H1 (cell line): ENCODE data around the gene GALNT2. TPM values are rescaled to one million over a fixed set of nuclear protein-coding genes. Genes with fewer than 3 reads are reported as not detected.

Experiments used
- CTCF ChIA-PET: fragments of 300-600 bp; sonication (Branson Sonifier 250); formaldehyde crosslinking; loops from one replicate; lab custom pipeline; 2021; ENCODE audit not compliant: partially characterized antibody; lab: Charles Lee
- POLR2A ChIA-PET: fragments of 300-600 bp; sonication (Branson Sonifier 250); formaldehyde crosslinking; loops from one replicate; lab custom pipeline; 2021; ENCODE audit warnings: inconsistent platforms; ENCODE audit not compliant: partially characterized antibody; lab: Charles Lee
- DNase-seq, 2 experiments: peaks; one replicate each; pipeline versions ENCODE4 v3.0.0 to v3.0.0-alpha.2; 2010 to 2022; ENCODE audit warnings: low spot score in 2 of 2, low read depth in 1 of 2, mixed read lengths in 1 of 2
- FAIRE-seq: peaks from 2 replicates; lab custom pipeline; 2011; peaks lifted over from hg19 to GRCh38; lab: Jason Lieb, UNC
- H2AFZ ChIP-seq: 2 replicates; pipeline ENCODE4 v1.8.1; 2012; ENCODE audit warnings: low read length, inconsistent platforms
- H2AK5ac ChIP-seq: 2 replicates; pipeline ENCODE4 v1.6.1; 2013; ENCODE audit warnings: low read depth, low read length
- H2BK120ac ChIP-seq: replicated peaks from 2 replicates; pipeline ENCODE3; 2013; ENCODE audit warnings: low read depth, low read length, inconsistent platforms
- H2BK12ac ChIP-seq: 2 replicates; pipeline ENCODE4 v1.6.1; 2013; ENCODE audit warnings: low read depth, low read length
- H2BK15ac ChIP-seq: 2 replicates; pipeline ENCODE4 v1.6.1; 2013; ENCODE audit warnings: low read length
- H2BK20ac ChIP-seq: 2 replicates; pipeline ENCODE4 v1.6.1; 2013; ENCODE audit warnings: low read length
- H2BK5ac ChIP-seq: 2 replicates; pipeline ENCODE4 v1.6.1; 2013; ENCODE audit warnings: low read depth, low read length
- H3K14ac ChIP-seq: 2 replicates; pipeline ENCODE4 v1.6.1; 2013; ENCODE audit warnings: inconsistent platforms; ENCODE audit not compliant: insufficient read length
- H3K18ac ChIP-seq: 2 replicates; pipeline ENCODE4 v1.6.1; 2013; ENCODE audit warnings: low read length; ENCODE audit errors: extremely low read depth
- H3K23ac ChIP-seq: 2 replicates; pipeline ENCODE4 v1.6.1; 2013; ENCODE audit warnings: inconsistent platforms; ENCODE audit not compliant: insufficient read length
- H3K23me2 ChIP-seq: 2 replicates; pipeline ENCODE4 v1.6.1; 2013; ENCODE audit warnings: low read depth, low read length
- H3K27ac ChIP-seq: 2 replicates; pipeline ENCODE4 v1.6.1; 2011; ENCODE audit warnings: low read depth, low read length, inconsistent platforms
- H3K27me3 ChIP-seq, 4 experiments: replicated peaks in 1 of 4; 1 replicate in 1 of 4; 2 replicates in 3 of 4; pipeline versions ENCODE4 v1.6.1 to v1.8.1; 2011 to 2013; ENCODE audit warnings: low read length in 3 of 4, mild to moderate bottlenecking in 3 of 4, inconsistent platforms in 2 of 4, mixed read lengths in 2 of 4, moderate library complexity in 1 of 4; ENCODE audit not compliant: control insufficient read depth in 3 of 4, insufficient read depth in 3 of 4; ENCODE audit errors: extremely low read depth in 1 of 4
- H3K36me3 ChIP-seq, 4 experiments: 2 replicates each; pipeline versions ENCODE4 v1.6.1 to v1.8.1; 2011 to 2013; ENCODE audit warnings: mild to moderate bottlenecking in 4 of 4, low read length in 3 of 4, moderate library complexity in 2 of 4, control low read depth in 1 of 4, inconsistent platforms in 1 of 4; ENCODE audit not compliant: insufficient read depth in 4 of 4, control insufficient read depth in 2 of 4
- H3K4ac ChIP-seq: replicated peaks from 2 replicates; pipeline ENCODE3; 2013; ENCODE audit warnings: low read length, low read depth, mixed read lengths, inconsistent platforms; ENCODE audit not compliant: insufficient read length
- H3K4me1 ChIP-seq, 4 experiments: replicated peaks in 1 of 4; 1 replicate in 1 of 4; 2 replicates in 3 of 4; pipeline versions ENCODE4 v1.6.1 to v1.8.1; 2011 to 2013; ENCODE audit warnings: low read length in 3 of 4, inconsistent platforms in 2 of 4, mixed read lengths in 1 of 4; ENCODE audit not compliant: insufficient read depth in 4 of 4, control insufficient read depth in 3 of 4
- H3K4me2 ChIP-seq, 2 experiments: 2 replicates each; pipeline versions ENCODE4 v1.6.1 to v1.8.1; 2011 to 2013; ENCODE audit warnings: low read depth in 2 of 2, low read length in 2 of 2, control low read depth in 1 of 2, inconsistent platforms in 1 of 2, mild to moderate bottlenecking in 1 of 2; ENCODE audit not compliant: insufficient read depth in 1 of 2
- H3K4me3 ChIP-seq, 4 experiments: fragments of 200-600, 300-600 bp in 1 of 4; sonication (generic), shearing (Covaris generic), sonication (Bioruptor Twin) in 1 of 4; 2 replicates each; pipeline versions ENCODE4 v1.5.1 to v1.8.1; 2011 to 2016; ENCODE audit warnings: low read length in 4 of 4, low read depth in 3 of 4, control low read depth in 2 of 4, inconsistent platforms in 2 of 4, mild to moderate bottlenecking in 2 of 4, mixed read lengths in 1 of 4, moderate library complexity in 1 of 4; ENCODE audit not compliant: insufficient read depth in 2 of 4; ENCODE audit errors: extremely low read depth in 1 of 4
- H3K56ac ChIP-seq: replicated peaks from 2 replicates; pipeline ENCODE3; 2013; ENCODE audit warnings: low read depth, mild to moderate bottlenecking, mixed read lengths, low read length, inconsistent platforms; ENCODE audit not compliant: insufficient read length
- H3K79me1 ChIP-seq: 2 replicates; pipeline ENCODE4 v1.6.1; 2013; ENCODE audit warnings: low read depth, low read length, control low read depth
- H3K79me2 ChIP-seq, 2 experiments: 2 replicates each; pipeline versions ENCODE4 v1.6.1 to v1.8.1; 2012 to 2013; ENCODE audit warnings: low read length in 2 of 2, mild to moderate bottlenecking in 2 of 2, inconsistent platforms in 1 of 2; ENCODE audit not compliant: insufficient read depth in 2 of 2, control insufficient read depth in 1 of 2
- H3K9ac ChIP-seq, 4 experiments: replicated peaks in 1 of 4; 1 replicate in 1 of 4; 2 replicates in 3 of 4; pipeline versions ENCODE4 v1.6.1 to v1.8.1; 2011 to 2013; ENCODE audit warnings: low read depth in 3 of 4, low read length in 3 of 4, control low read depth in 2 of 4, mild to moderate bottlenecking in 2 of 4, moderate library complexity in 2 of 4, inconsistent platforms in 1 of 4; ENCODE audit errors: extremely low read depth in 1 of 4
- H3K9me3 ChIP-seq, 2 experiments: 2 replicates each; pipeline versions ENCODE4 v1.6.1 to v1.8.1; 2012 to 2013; ENCODE audit warnings: mild to moderate bottlenecking in 2 of 2, moderate library complexity in 2 of 2, control low read depth in 1 of 2, inconsistent platforms in 1 of 2, low read depth in 1 of 2, low read length in 1 of 2, mixed read lengths in 1 of 2; ENCODE audit not compliant: insufficient read depth in 2 of 2
- H4K20me1 ChIP-seq, 2 experiments: replicated peaks in 1 of 2; 2 replicates each; pipeline versions ENCODE3 to v1.8.1; 2011 to 2013; ENCODE audit warnings: inconsistent platforms in 2 of 2, low read length in 2 of 2, mild to moderate bottlenecking in 1 of 2; ENCODE audit not compliant: insufficient read depth in 2 of 2, control insufficient read depth in 1 of 2
- H4K5ac ChIP-seq: 2 replicates; pipeline ENCODE4 v1.6.1; 2013; ENCODE audit warnings: low read length, low read depth, mixed read lengths, inconsistent platforms; ENCODE audit not compliant: insufficient read length
- H4K8ac ChIP-seq: 2 replicates; pipeline ENCODE4 v1.8.0; 2013; ENCODE audit warnings: mild to moderate bottlenecking, moderate library complexity, low read length, inconsistent platforms; ENCODE audit not compliant: insufficient read depth; ENCODE audit errors: extremely low read depth
- H4K91ac ChIP-seq: replicated peaks from 2 replicates; pipeline ENCODE3; 2013; ENCODE audit warnings: low read length, mixed read lengths, inconsistent platforms; ENCODE audit not compliant: insufficient read length
- ATF3 ChIP-seq: IDR thresholded peaks from 2 replicates; pipeline ENCODE4 v1.6.1; 2011; ENCODE audit warnings: low read depth, mild to moderate bottlenecking, low read length; ENCODE audit not compliant: insufficient read depth
- BRCA1 ChIP-seq: IDR thresholded peaks from 2 replicates; pipeline ENCODE4 v1.6.1; 2012; ENCODE audit warnings: low read depth, low read length, improper control_type of control experiment
- CHD1 ChIP-seq: IDR thresholded peaks from 2 replicates; pipeline ENCODE4 v1.6.1; 2012; ENCODE audit warnings: low read depth, low read length, improper control_type of control experiment
- CHD2 ChIP-seq: IDR thresholded peaks from 2 replicates; pipeline ENCODE4 v1.6.1; 2012; ENCODE audit warnings: low read length, improper control_type of control experiment
- JUN ChIP-seq: IDR thresholded peaks from 2 replicates; pipeline ENCODE4 v1.6.1; 2011; ENCODE audit warnings: low read depth, mild to moderate bottlenecking, improper control_type of control experiment, low read length
- JUND ChIP-seq: IDR thresholded peaks from 2 replicates; pipeline ENCODE4 v1.6.1; 2011; ENCODE audit warnings: mild to moderate bottlenecking, improper control_type of control experiment, low read length
- KDM4A ChIP-seq: IDR thresholded peaks from one replicate; pipeline ENCODE4 v1.7.1; 2012; ENCODE audit warnings: low read depth, mild to moderate bottlenecking, moderate library complexity, low read length, inconsistent platforms; ENCODE audit not compliant: severe bottlenecking
- MAX ChIP-seq: IDR thresholded peaks from 2 replicates; pipeline ENCODE4 v1.6.1; 2012; ENCODE audit warnings: inconsistent platforms
- PHF8 ChIP-seq: fragments of 200-600 bp; sonication (generic); conservative IDR thresholded peaks from 2 replicates; pipeline ENCODE4 v1.7.1; 2012; ENCODE audit warnings: low read depth, mild to moderate bottlenecking, inconsistent platforms, low read length, moderate library complexity
- POLR2A ChIP-seq, 2 experiments: IDR thresholded peaks; 1 replicate in 1 of 2; 2 replicates in 1 of 2; pipeline ENCODE4 v1.6.1; 2011; ENCODE audit warnings: low read depth in 2 of 2, low read length in 2 of 2, mild to moderate bottlenecking in 2 of 2; ENCODE audit errors: control extremely low read depth in 1 of 2
- RBBP5 ChIP-seq: IDR thresholded peaks from 2 replicates; pipeline ENCODE4 v1.7.1; 2012; ENCODE audit warnings: low read depth, mild to moderate bottlenecking, inconsistent platforms, low read length, moderate library complexity, borderline replicate concordance
- RFX5 ChIP-seq: IDR thresholded peaks from 2 replicates; pipeline ENCODE4 v1.6.1; 2011; ENCODE audit warnings: low read depth, low read length, improper control_type of control experiment, borderline replicate concordance
- SP4 ChIP-seq: IDR thresholded peaks from 2 replicates; pipeline ENCODE4 v1.6.1; 2012; ENCODE audit warnings: low read length, inconsistent platforms
- TBP ChIP-seq: IDR thresholded peaks from 2 replicates; pipeline ENCODE4 v1.6.1; 2011; ENCODE audit warnings: low read depth, low read length, improper control_type of control experiment
- TEAD4 ChIP-seq: IDR thresholded peaks from 2 replicates; pipeline ENCODE4 v1.6.1; 2012; ENCODE audit warnings: low read depth, low read length, inconsistent platforms, mixed read lengths
- WGBS, 2 experiments: shearing (Covaris generic) in 1 of 2; methylation state at CpG; one replicate each; pipeline versions ENCODE4 v1.1.6 to v1.1.7; 2013 to 2015; ENCODE audit warnings: low lambda C conversion rate in 2 of 2, mixed read lengths in 2 of 2, inconsistent platforms in 1 of 2, low coverage in 1 of 2, missing lambda C conversion rate in 1 of 2; ENCODE audit not compliant: insufficient replicate concordance in 2 of 2, insufficient coverage in 1 of 2, insufficient read length in 1 of 2; ENCODE audit errors: extremely low coverage in 1 of 2, missing lambda C conversion rate in 1 of 2; 5-methylcytosine and 5-hydroxymethylcytosine counted together
- polyA plus RNA-seq, 7 experiments: library from polyadenylated mRNA; depleted of rRNA in 3 of 7; stranded (reverse) in 5 of 7; unstranded in 2 of 7; fragments of >200 nt in 5 of 7; fragments of 200-250 nt in 2 of 7; gene quantifications; 1 replicate in 5 of 7; 2 replicates in 1 of 7; 4 replicates in 1 of 7; pipeline versions ENCODE4 v1.2.1 to v1.2.3, GENCODE V29; 2011 to 2013; ENCODE audit warnings: missing spikeins in 2 of 7, mixed read lengths in 2 of 7
- total RNA-seq: library from RNA; stranded (reverse); fragmentation: NEBNext Ultra II Directional; extraction: Animal tissue kit (Norgen Biotek cat#: 25700); gene quantifications from 2 replicates; pipeline ENCODE4 v1.2.1, GENCODE V29; 2021

The GALNT2 gene
- total and polyA plus RNA-seq, 2 of the 8 experiments (the other 6 are each of a cell fraction or from before 2014, with no cell fraction given), result 34.5 to 75.3 TPM

GRCh38 chr1:230056098-230056497 lies 10.9 kb upstream of the GALNT2 start:
- no peaks in the 10 kb centered on the region for H3K9me3 ChIP-seq
- no peak overlapping the region for H2AFZ ChIP-seq
- H4K5ac ChIP-seq, result no peak overlapping the region
- no peak overlapping the region for H2BK12ac ChIP-seq
- H3K9ac ChIP-seq, result no peak overlapping the region
- H4K91ac ChIP-seq, result no peak overlapping the region
- H3K14ac ChIP-seq, result no peak overlapping the region
- no peak overlapping the region for H4K8ac ChIP-seq
- DNase-seq (no peak), FAIRE-seq (no peak)
- CTCF ChIA-PET, result interaction anchor here (1.0 to 1.6 kb wide), 3 partner anchors 10 to 100 kb away, joined by 3 read pairs; no protein-coding TSS in a partner anchor
- H2BK15ac ChIP-seq, result no peak overlapping the region
- no peak overlapping the region for H3K23ac ChIP-seq
- no peak overlapping the region for H3K27ac ChIP-seq
- H3K36me3 ChIP-seq, result no peaks in the 10 kb centered on the region
- no peak overlapping the region for H2BK5ac ChIP-seq
- no peak overlapping the region for H2BK120ac ChIP-seq
- H3K18ac ChIP-seq, result no peak overlapping the region
- no peaks in the 10 kb centered on the region for H3K27me3 ChIP-seq
- WGBS, 2 experiments, result 84% methylated on average over 1 of the region's 1 CpG; no CpG with 5 or more reads in 1 of the 2 experiments
- H3K56ac ChIP-seq, result no peak overlapping the region
- H3K79me2 ChIP-seq, result no peaks in the 10 kb centered on the region
- no peak overlapping the region for H3K4me2 ChIP-seq
- no peaks in the 10 kb centered on the region for H4K20me1 ChIP-seq
- H3K4me1 ChIP-seq, result no peaks in the 10 kb centered on the region
- no peaks in the 10 kb centered on the region for H3K79me1 ChIP-seq
- no peaks in the 10 kb centered on the region for H3K23me2 ChIP-seq
- H2BK20ac ChIP-seq, result no peak overlapping the region
- POLR2A ChIA-PET, result interaction anchor here (0.6 kb wide), 1 partner anchor 1710 kb away, joined by 3 read pairs; no protein-coding TSS in a partner anchor
- H3K4ac ChIP-seq, result no peak overlapping the region
- H2AK5ac ChIP-seq, result no peak overlapping the region
- no peak overlapping the region for H3K4me3 ChIP-seq
- TF ChIP-seq RFX5, result no peak
- TF ChIP-seq JUN, result no peak
- no peak for TF ChIP-seq MAX
- no peak for TF ChIP-seq JUND
- no peak for TF ChIP-seq RBBP5
- TF ChIP-seq CHD2, result no peak
- no peak for TF ChIP-seq TEAD4
- no peak for TF ChIP-seq CHD1
- TF ChIP-seq TBP, result no peak
- TF ChIP-seq ATF3, result no peak
- TF ChIP-seq PHF8, result no peak
- TF ChIP-seq POLR2A (IDR thresholded peaks at IDR 0.05; ENCODE audit: control extremely low read depth in 1 of 2, low read depth in 2 of 2, low read length in 2 of 2), result no peak
- TF ChIP-seq BRCA1, result no peak
- no peak for TF ChIP-seq KDM4A
- no peak for TF ChIP-seq SP4
